ENCODE data around the gene DCANP1.

The DCANP1 gene

GRCh38 chr5:135452321-135453030, 5.3 kb upstream of the DCANP1 start, which contains the start of gene TIFAB:
TSS of gene TIFAB (minus strand) at chr5:135452351. CDS start at chr5:135449939, 2,412 bp downstream.
- H3K4me1 Mint-ChIP-seq = peaks cover 5% of the 10 kb centered on the region
- peaks cover 27% of the 10 kb centered on the region for H3K27me3 Mint-ChIP-seq (ENCODE audit: low read depth)
- H3K36me3 Mint-ChIP-seq (ENCODE audit: low read depth) = no peaks in the 10 kb centered on the region
- no peaks in the 10 kb centered on the region for H3K9me3 Mint-ChIP-seq
- no peak within 1 kb of the TSS for H3K27ac Mint-ChIP-seq
- no peak within 1 kb of the TSS for H3K4me3 Mint-ChIP-seq
- TF ChIP-seq CTCF (IDR thresholded peaks at IDR 0.05; ENCODE audit: unreplicated experiment in 3 of 3) = no peak

- no peak for TF ChIP-seq CTCF (IDR thresholded peaks at IDR 0.05; ENCODE audit: unreplicated experiment in 3 of 3)
- no peak overlapping the region for H3K4me3 Mint-ChIP-seq
- peaks cover 5% of the 10 kb centered on the region for H3K4me1 Mint-ChIP-seq
- H3K9me3 Mint-ChIP-seq = no peaks in the 10 kb centered on the region
- no peak overlapping the region for H3K27ac Mint-ChIP-seq
- H3K27me3 Mint-ChIP-seq (ENCODE audit: low read depth) = peaks cover 25% of the 10 kb centered on the region
- H3K36me3 Mint-ChIP-seq (ENCODE audit: low read depth) = no peaks in the 10 kb centered on the region
Observed at GRCh38 chr5:135451581-135452320, 4.6 kb upstream of the DCANP1 start.

- H3K4me3 Mint-ChIP-seq = no peak overlapping the region
- no peaks in the 10 kb centered on the region for H3K9me3 Mint-ChIP-seq
Observed at GRCh38 chr5:135450952-135451351, 3.8 kb upstream of the DCANP1 start.

GRCh38 chr5:135450336-135450735, 3.2 kb upstream of the DCANP1 start:
- Mint-ChIP-seq H3K4me1 (peaks cover 15% of the 10 kb centered on the region), H3K9me3 (no peaks in the 10 kb centered on the region), H3K36me3 (ENCODE audit: low read depth) (no peaks in the 10 kb centered on the region), H3K27me3 (ENCODE audit: low read depth) (peaks cover 22% of the 10 kb centered on the region), H3K27ac (no peak overlapping the region), H3K4me3 (no peak overlapping the region)
- TF ChIP-seq CTCF (IDR thresholded peaks at IDR 0.05; ENCODE audit: unreplicated experiment in 3 of 3) = no peak

More at GRCh38 chr5:135450952-135451351, 3.8 kb upstream of the DCANP1 start:
- no peak for TF ChIP-seq CTCF (IDR thresholded peaks at IDR 0.05; ENCODE audit: unreplicated experiment in 3 of 3)
- H3K27ac Mint-ChIP-seq = no peak overlapping the region
- peaks cover 10% of the 10 kb centered on the region for H3K4me1 Mint-ChIP-seq
- H3K36me3 Mint-ChIP-seq (ENCODE audit: low read depth) = no peaks in the 10 kb centered on the region
- H3K27me3 Mint-ChIP-seq (ENCODE audit: low read depth) = peaks cover 22% of the 10 kb centered on the region

DNA sequence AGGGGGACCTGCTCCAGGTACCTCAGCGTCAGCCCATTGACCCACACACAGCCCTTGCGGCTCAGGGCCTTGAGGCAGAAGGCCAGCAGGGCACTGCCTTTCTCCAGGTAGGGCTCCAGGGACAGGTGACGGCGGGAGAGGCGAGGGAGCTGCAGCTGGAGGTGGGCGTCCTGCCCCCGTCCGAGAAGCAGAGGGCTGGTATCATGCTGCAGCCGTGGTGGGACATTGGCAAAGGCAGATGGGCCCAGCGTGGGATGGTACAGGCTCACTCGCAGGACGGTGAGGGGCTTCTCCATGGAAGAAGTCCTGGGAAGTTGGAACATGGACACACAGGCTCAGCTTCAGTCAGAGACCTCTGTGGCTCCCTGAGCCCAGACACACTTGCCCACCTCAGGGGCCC, 2.5 kb upstream of the DCANP1 start:
- H3K27me3 Mint-ChIP-seq (ENCODE audit: low read depth) = peaks cover 22% of the 10 kb centered on the region
- no peak overlapping the region for H3K4me3 Mint-ChIP-seq
- H3K9me3 Mint-ChIP-seq = no peaks in the 10 kb centered on the region
- no peak for TF ChIP-seq CTCF (IDR thresholded peaks at IDR 0.05; ENCODE audit: unreplicated experiment in 3 of 3)
- no peaks in the 10 kb centered on the region for H3K36me3 Mint-ChIP-seq (ENCODE audit: low read depth)
- no peak overlapping the region for H3K27ac Mint-ChIP-seq
- peaks cover 18% of the 10 kb centered on the region for H3K4me1 Mint-ChIP-seq
